Measurements from ENCODE around the gene RETNLB.

Gene RETNLB

DNA sequence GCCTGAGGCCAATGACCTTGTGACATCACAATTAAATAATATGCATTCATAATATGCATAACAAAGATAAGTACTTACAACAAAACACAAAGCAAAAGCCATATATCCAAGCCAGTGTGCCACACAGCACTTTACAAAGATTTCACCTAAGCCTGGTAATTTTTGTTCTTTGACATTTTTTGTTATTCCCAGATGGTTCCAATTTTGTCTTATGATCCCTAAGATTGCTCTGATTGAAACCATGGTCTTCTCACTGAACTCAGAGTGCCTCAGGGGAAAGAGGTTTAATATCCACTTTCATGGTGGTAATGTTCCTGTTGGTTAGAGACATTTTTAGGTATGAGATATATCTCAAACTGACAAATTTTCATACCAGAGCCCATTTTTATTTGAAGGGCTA lies 29.1 kb downstream of the RETNLB start:
- DNase-seq (ENCODE audit: low spot score): no peak

DNA sequence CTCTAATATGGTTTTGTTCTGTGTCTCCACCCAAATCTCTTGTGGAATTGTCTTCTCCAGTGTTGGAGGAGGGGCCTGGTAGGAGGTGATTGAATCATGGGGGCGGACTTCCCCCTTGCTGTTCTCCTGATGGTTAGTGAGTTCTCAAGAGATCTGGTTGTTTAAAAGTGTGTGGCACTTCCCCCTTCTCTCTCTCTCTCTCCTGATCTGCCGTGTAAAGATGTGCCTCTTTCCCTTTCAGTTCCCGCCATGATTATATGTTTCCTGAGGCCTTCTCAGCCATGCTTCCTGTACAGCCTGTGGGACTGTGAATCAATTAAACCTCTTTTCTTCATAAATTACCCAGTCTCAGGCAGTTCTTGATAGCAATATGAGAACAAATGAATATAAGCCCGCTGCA lies 33.1 kb downstream of the RETNLB start:
- TF ChIP-seq, protein P1, sequence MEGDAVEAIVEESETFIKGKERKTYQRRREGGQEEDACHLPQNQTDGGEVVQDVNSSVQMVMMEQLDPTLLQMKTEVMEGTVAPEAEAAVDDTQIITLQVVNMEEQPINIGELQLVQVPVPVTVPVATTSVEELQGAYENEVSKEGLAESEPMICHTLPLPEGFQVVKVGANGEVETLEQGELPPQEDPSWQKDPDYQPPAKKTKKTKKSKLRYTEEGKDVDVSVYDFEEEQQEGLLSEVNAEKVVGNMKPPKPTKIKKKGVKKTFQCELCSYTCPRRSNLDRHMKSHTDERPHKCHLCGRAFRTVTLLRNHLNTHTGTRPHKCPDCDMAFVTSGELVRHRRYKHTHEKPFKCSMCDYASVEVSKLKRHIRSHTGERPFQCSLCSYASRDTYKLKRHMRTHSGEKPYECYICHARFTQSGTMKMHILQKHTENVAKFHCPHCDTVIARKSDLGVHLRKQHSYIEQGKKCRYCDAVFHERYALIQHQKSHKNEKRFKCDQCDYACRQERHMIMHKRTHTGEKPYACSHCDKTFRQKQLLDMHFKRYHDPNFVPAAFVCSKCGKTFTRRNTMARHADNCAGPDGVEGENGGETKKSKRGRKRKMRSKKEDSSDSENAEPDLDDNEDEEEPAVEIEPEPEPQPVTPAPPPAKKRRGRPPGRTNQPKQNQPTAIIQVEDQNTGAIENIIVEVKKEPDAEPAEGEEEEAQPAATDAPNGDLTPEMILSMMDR (IDR thresholded peaks at IDR 0.05; ENCODE audit: extremely low read depth, missing control alignments): no peak
- no peak for DNase-seq (ENCODE audit: low spot score)

More for the DNA sequence above, 29.1 kb downstream of the RETNLB start:
- TF ChIP-seq, protein P1 (IDR thresholded peaks at IDR 0.05; ENCODE audit: extremely low read depth, missing control alignments): no peak

DNA sequence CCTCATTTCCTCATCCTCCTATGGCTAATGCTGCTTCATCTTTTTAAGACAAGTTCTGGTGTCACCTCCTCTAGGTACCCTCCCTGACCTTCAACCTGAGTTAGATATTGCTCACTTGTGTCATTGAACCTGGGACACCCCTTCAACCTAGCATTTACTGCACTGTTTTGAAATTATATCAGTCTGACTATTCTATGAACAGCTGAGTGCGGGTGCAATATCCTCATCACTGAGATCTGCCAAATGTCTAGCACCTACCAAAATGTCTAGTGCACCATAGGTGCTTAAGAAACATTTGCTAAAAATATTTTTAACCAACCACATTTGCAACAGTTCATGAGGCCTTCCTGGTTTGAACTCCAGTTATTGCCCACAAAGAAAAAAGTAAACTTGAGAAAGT lies 34.5 kb downstream of the RETNLB start:
- TF ChIP-seq, protein P1 (IDR thresholded peaks at IDR 0.05; ENCODE audit: extremely low read depth, missing control alignments): no peak
- DNase-seq (ENCODE audit: low spot score): no peak

DNA sequence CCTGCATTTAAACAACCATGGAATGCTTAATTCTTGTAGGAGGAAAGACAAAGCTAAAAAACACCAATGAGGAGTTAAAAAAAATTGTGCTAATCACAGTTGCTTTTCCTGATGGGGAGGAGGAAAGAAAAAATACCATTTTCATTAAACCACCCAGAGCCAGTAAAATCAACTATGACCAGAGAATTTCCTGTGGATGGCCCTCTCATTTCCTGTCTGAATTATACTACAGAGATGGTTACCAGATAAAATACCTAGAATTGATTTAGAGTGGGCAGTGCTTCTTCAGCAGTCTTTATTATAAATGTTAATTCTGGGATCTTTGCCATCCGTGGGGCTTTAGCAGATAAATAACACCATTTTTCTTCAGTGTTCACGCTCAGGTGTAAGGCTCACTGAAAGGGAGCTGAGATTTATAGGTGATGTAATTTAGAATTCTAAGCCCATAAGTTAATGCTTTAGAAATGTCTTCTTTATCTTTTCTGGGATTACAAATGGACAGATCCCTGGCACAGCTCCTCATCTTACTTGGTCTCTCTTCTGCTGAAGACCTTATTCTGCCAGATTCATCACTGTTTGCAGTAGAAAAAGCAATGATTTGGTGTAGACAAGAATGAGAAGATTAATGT lies 37.9 kb downstream of the RETNLB start:
- TF ChIP-seq, protein P1 (IDR thresholded peaks at IDR 0.05; ENCODE audit: extremely low read depth, missing control alignments): no peak
- DNase-seq (ENCODE audit: low spot score): no peak

DNA sequence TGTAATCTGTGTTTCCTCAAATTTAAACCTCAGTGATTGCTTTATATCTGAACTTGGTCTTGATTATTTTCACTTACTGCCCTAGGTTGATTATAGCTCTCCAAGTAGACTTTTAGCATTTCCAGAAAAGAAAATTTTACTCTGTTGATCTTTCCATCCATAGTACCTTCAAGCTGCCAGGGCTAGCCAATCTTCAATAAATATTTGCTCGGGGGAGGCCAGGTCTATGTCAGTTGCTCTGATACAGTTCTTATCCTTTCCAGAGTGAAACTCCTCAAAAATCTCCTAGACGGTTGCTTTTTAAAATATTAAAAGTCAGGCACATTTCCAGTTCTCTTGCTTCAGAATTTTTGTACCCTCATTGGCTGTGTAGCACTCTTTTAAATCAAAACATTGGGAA lies 38.8 kb downstream of the RETNLB start:
- no peak for DNase-seq (ENCODE audit: low spot score)
- TF ChIP-seq, protein P1 (IDR thresholded peaks at IDR 0.05; ENCODE audit: extremely low read depth, missing control alignments): no peak

DNA sequence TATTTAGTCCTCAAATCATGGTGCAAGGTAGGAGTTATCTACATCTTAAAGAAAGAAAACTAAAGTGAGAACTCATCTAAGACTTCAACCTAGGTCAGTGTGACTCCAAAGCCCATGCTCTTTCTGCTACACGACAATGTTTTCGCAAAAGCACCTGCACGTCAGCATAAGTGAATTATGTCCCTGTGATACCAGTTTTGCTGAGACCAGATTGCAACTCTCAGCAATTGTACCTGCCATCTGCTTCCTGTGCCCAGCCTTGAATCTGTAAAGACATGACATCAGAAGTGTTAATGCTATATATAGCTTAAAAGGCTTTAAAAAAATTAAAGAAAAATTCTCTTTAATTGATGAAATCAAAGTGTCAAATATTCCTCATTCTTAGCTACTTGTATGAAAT lies 43.4 kb downstream of the RETNLB start:
- TF ChIP-seq, protein P1 (IDR thresholded peaks at IDR 0.05; ENCODE audit: extremely low read depth, missing control alignments): no peak
- no peak for DNase-seq (ENCODE audit: low spot score)

DNA sequence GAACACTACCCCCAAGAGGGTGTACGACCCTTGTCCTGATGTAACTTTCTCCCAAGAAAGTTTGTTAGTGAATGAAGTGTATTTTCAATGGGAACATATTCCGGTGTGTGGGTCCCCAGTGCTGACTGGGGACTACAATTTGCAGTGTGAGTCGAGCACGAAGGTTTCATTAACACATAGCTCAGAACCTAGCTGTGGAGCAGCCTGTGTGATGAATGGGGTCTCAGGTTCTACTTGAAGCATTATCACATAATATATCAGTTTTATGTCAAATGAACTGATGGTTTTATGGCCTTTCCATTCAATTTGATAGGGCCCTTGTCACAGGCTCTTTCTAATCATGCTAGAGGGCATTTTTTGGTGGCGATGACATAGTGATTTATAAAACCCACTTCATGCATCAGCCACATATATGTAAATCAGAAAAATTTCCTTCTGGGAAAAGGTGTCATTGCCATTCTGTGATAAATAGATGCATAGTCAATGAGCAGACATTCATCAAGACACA lies 44.1 kb downstream of the RETNLB start:
- no peak for DNase-seq (ENCODE audit: low spot score)
- TF ChIP-seq, protein P1 (IDR thresholded peaks at IDR 0.05; ENCODE audit: extremely low read depth, missing control alignments): no peak

Data from GM20000 (cell line).